ENCODE measurements around the gene TUFM. TPM values are rescaled to one million over a fixed set of nuclear protein-coding genes. Genes with fewer than 3 reads are reported as not detected.
"Not testable (repeated sequence)": the region's sequence is repeated elsewhere in the genome, so short reads cannot be mapped to it uniquely, and the experiment has no call there.

TUFM gene
- 236 TPM for total RNA-seq
- long read RNA-seq, transcript TUFM-201 (10 exons, 2,071 nt): major isoform, 707 of 768 reads
- long read RNA-seq, partial matches to known transcripts: 42 of 768 reads
- long read RNA-seq, other reads (novel, unspliced or antisense): 18 of 768 reads

- peaks cover 38% of the 10 kb centered on the region for H3K36me3 ChIP-seq
- H3K27ac ChIP-seq (replicated peaks): peak within 1 kb of the TSS; percentile 94
- peak; percentile 98 for DNase-seq
- H3K9me3 ChIP-seq (replicated peaks): no peaks in the 10 kb centered on the region
- intact Hi-C loops (cut with micrococcal nuclease): no loop called here
- peaks cover 31% of the 10 kb centered on the region for H3K4me1 ChIP-seq
- no peaks in the 10 kb centered on the region for H3K27me3 ChIP-seq (ENCODE audit: low read depth)
- peak within 1 kb of the TSS; percentile 93 for H3K4me3 ChIP-seq
- peak; percentile 80 for TF ChIP-seq CTCF (IDR thresholded peaks at IDR 0.05; ENCODE audit: borderline replicate concordance)
Observed at GRCh38 chr16:28846080-28846932, at the start of gene TUFM. TSS of gene TUFM (minus strand) at chr16:28846348. CDS start at chr16:28846269, 79 bp downstream.

GRCh38 chr16:28895609-28896008 lies 49.5 kb upstream of the TUFM start:
- intact Hi-C loops (cut with micrococcal nuclease): no loop called here
- DNase-seq: no peak
- TF ChIP-seq CTCF (IDR thresholded peaks at IDR 0.05; ENCODE audit: borderline replicate concordance): no peak
- no peaks in the 10 kb centered on the region for H3K27me3 ChIP-seq (ENCODE audit: low read depth)
- H3K9me3 ChIP-seq (replicated peaks): no peaks in the 10 kb centered on the region
- no peak overlapping the region for H3K4me3 ChIP-seq
- no peaks in the 10 kb centered on the region for H3K4me1 ChIP-seq
- no peak overlapping the region for H3K27ac ChIP-seq (replicated peaks)
- H3K36me3 ChIP-seq: no peaks in the 10 kb centered on the region

GRCh38 chr16:28893291-28893690 lies 47.1 kb upstream of the TUFM start:
- no peak overlapping the region for H3K4me3 ChIP-seq
- no peaks in the 10 kb centered on the region for H3K9me3 ChIP-seq (replicated peaks)
- intact Hi-C loops (cut with micrococcal nuclease): no loop called here
- no peak for TF ChIP-seq CTCF (IDR thresholded peaks at IDR 0.05; ENCODE audit: borderline replicate concordance)
- H3K4me1 ChIP-seq: no peaks in the 10 kb centered on the region
- no peak overlapping the region for H3K27ac ChIP-seq (replicated peaks)
- H3K27me3 ChIP-seq (ENCODE audit: low read depth): no peaks in the 10 kb centered on the region
- no peak for DNase-seq
- H3K36me3 ChIP-seq: no peaks in the 10 kb centered on the region

GRCh38 chr16:28891964-28892890 lies 46.1 kb upstream of the TUFM start:
- no peak for TF ChIP-seq CTCF (IDR thresholded peaks at IDR 0.05; ENCODE audit: borderline replicate concordance)
- intact Hi-C loops (cut with micrococcal nuclease): no loop called here
- Histone ChIP-seq H3K36me3 (no peaks in the 10 kb centered on the region), H3K4me3 (no peak overlapping the region), H3K27me3 (ENCODE audit: low read depth) (no peaks in the 10 kb centered on the region), H3K27ac (replicated peaks) (no peak overlapping the region), H3K4me1 (no peaks in the 10 kb centered on the region), H3K9me3 (replicated peaks) (no peaks in the 10 kb centered on the region)
- no peak for DNase-seq

GRCh38 chr16:28890355-28890754 lies 44.2 kb upstream of the TUFM start:
- H3K4me3 ChIP-seq; intact Hi-C loops (cut with micrococcal nuclease); DNase-seq; H3K36me3 ChIP-seq; H3K27me3 ChIP-seq (ENCODE audit: low read depth); H3K27ac ChIP-seq (replicated peaks); H3K9me3 ChIP-seq (replicated peaks); H3K4me1 ChIP-seq: not testable (repeated sequence)

Data from left ventricle myocardium inferior (tissue), 1 donor.